Measurements from ENCODE around the gene CSTB. TPM values are rescaled to one million over a fixed set of nuclear protein-coding genes. Genes with fewer than 3 reads are reported as not detected.

Gene CSTB
- total RNA-seq, 1 donor from 2014 or later, result 55.5 TPM

- DNase-seq (ENCODE audit: extremely low read depth, low read depth, low spot score), result no peak
Observed at GRCh38 chr21:43733529-43734071, 42.5 kb downstream of the CSTB start.

- DNase-seq (ENCODE audit: extremely low read depth, low read depth, low spot score), result no peak
Observed at GRCh38 chr21:43733060-43733459, 43.0 kb downstream of the CSTB start.

DNA sequence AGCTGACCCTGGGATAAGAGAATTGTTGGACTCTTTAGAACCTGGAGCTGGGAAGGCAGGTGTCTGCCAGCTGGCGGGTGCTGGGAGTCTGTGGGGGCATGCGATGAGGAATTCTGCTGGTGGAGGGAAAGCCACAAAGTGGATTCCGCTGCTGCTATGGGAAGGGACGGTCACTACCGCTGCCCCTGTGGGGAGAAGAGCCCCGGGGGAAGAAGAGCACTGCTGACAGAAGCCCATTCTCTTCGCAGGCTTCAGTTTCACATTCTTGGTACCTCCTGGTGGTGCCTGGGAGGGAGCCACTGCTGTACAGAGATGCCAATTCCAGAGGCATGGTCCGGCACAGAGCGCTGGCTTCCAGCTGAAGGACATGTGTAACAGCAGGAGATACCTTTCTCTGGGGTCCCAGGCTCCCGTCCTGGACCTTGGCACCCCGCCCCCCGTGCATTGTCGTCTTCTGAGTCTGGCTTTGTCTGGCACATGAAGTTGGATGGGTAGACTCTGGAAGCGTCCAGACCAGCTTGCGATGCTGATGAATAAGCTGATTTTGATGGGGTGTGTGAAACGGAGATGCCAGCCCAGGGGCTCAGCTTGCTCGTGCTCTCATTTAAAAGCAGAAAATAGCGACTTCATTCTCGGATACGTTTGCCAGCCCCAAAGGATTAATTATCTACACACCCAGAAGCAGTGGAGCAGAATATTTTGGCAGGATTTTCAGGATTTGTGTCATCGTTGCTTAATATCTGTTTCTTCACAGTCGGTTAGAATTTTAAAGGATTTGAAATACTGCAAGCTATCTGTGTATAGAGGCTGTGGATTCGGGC is 44.0 kb downstream of the CSTB start:
- no peak for DNase-seq (ENCODE audit: extremely low read depth, low read depth, low spot score)

GRCh38 chr21:43731476-43731875 is 44.6 kb downstream of the CSTB start:
- DNase-seq (ENCODE audit: extremely low read depth, low read depth, low spot score), result no peak

GRCh38 chr21:43728467-43729390 is 47.4 kb downstream of the CSTB start:
- DNase-seq (ENCODE audit: extremely low read depth, low read depth, low spot score), result peak; percentile 16

DNA sequence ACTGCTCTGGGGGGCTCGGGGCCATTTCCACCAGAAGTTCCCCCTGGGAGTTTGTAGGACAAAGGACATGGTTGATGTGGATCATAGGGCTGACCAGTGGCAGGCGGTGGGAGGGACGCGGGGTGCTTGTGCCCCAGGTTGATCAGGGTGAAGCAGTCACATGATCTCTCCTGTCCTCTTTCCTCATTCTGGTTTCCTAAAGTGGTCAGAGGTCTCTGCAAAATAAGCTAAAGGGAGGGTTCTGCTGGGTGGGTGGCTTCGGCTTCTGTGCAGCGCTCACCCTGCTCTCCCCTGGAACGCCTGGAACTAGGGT is 48.0 kb downstream of the CSTB start:
- DNase-seq (ENCODE audit: extremely low read depth, low read depth, low spot score), result no peak

GRCh38 chr21:43727519-43728153 is 48.5 kb downstream of the CSTB start:
- no peak for DNase-seq (ENCODE audit: extremely low read depth, low read depth, low spot score)

DNA sequence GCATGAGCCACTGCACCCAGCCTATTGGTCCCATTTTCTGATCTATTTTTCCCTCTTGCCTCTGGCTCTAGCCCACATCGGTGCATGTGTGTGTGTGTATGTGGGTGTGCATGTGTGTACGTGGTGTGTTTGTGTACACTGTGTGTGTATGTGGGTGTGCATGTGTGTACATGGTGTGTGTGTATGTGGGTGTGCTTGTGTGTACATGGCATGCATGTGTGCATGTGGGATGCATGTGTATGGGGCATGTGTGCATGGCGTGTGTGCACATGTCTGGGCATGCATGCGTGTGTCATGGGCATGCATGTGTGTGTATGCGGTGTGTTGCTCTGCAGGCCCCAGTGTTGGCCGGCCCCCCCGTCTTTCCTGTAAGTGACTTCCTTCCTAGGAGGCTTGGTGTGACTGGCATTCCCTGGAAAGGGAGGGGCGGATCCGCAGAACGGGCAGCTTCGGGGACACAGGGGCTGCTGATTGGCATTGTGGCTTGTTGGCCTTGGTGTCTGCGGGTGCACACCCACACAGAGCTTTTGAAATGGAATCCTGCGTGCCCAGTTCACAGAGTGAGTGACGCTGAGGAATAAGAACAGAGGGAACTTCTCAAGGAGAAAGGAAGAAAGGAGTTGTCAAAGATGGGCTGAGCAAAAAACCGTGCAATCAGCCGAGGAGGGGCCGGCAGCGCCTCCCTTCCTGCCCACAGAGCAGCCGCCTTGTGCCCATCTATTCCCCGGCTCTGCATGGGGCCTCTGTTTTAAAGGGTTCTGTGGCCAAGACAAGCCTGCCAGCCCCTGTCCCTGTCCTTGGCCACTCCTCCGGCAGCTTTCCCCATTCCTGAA is 49.2 kb downstream of the CSTB start:
- DNase-seq (ENCODE audit: extremely low read depth, low read depth, low spot score), result no peak

Other genes with a start within 250 kb of the CSTB start
- gene HSF2BP, start 116.8 kb downstream of the CSTB start, total RNA-seq, result 0.24 and 1.7 TPM in 2 replicates
- 30.9 and 41.0 TPM in 2 replicates for gene RRP1B, start 116.7 kb downstream of the CSTB start, total RNA-seq
- gene PDXK, start 57.2 kb downstream of the CSTB start, total RNA-seq, result 49.4 and 59.5 TPM in 2 replicates
- gene RRP1, start 13.3 kb upstream of the CSTB start, total RNA-seq, result 18.5 and 27.4 TPM in 2 replicates
- gene AGPAT3, start 88.9 kb upstream of the CSTB start, total RNA-seq, result 47.4 and 60.0 TPM in 2 replicates
- gene TRAPPC10, start 236.0 kb upstream of the CSTB start, total RNA-seq, result 16.5 and 29.1 TPM in 2 replicates